ENCODE measurements around the gene SCNN1A.

DNA sequence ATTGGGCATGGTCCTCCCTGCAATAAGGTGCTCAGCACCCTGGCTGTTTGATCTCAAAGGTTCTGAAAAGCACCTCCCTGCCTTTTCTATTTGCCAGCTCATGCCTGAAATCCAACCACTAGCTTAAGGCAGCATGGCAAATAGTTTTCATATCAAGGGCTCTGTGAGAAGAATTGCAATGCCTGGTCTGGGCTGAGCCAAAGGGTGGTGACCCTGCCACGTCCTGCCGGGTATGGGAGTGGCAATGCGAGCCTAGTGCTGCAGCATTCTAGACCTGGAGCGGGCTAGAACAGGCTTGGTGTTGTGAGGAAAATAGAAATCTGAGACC lies 2.3 kb upstream of the SCNN1A start:
- TF ChIP-seq POLR2A (IDR thresholded peaks at IDR 0.05) (no peak), CTCF (IDR thresholded peaks at IDR 0.05) (no peak)
